ENCODE results near the gene ZNF738. TPM values are rescaled to one million over a fixed set of nuclear protein-coding genes. Genes with fewer than 3 reads are reported as not detected.

The ZNF738 gene
- total and polyA plus RNA-seq, 2 donors (not counting 3 experiments of a cell fraction or from before 2014, with no cell fraction given) = 10.1 to 14.8 TPM

GRCh38 chr19:21352830-21353229, 6.0 kb upstream of the ZNF738 start:
- no peak for TF ChIP-seq JUN (IDR thresholded peaks at IDR 0.05; ENCODE audit: borderline replicate concordance, insufficient read depth, insufficient read length, low read depth)
- Histone ChIP-seq H3K9me3 (replicated peaks; ENCODE audit: control insufficient read depth, insufficient read depth, low read length) (no peaks in the 10 kb centered on the region), H3K9me1 (replicated peaks; ENCODE audit: control insufficient read depth, extremely low read depth, insufficient read depth, low read length) (no peaks in the 10 kb centered on the region), H3K4me2 (ENCODE audit: insufficient read depth, low read length) (no peak overlapping the region), H4K20me1 (replicated peaks; ENCODE audit: control insufficient read depth, extremely low read depth, insufficient read depth, low read length) (no peaks in the 10 kb centered on the region), H3K9ac (replicated peaks; ENCODE audit: extremely low read depth, insufficient read depth, low read length) (no peak overlapping the region), H2AFZ (ENCODE audit: low read depth, low read length) (no peak overlapping the region), H3K36me3 (ENCODE audit: control insufficient read depth in 2 of 2, extremely low read depth in 1 of 2, insufficient read depth in 2 of 2, low read length in 2 of 2) (no peaks in the 10 kb centered on the region), H3K27ac (ENCODE audit: insufficient read depth, low read depth, low read length) (no peak overlapping the region), H3K4me1 (ENCODE audit: control insufficient read depth, extremely low read depth, insufficient read depth, low read length) (no peaks in the 10 kb centered on the region), H3K79me2 (ENCODE audit: control insufficient read depth, insufficient read depth, low read length) (no peaks in the 10 kb centered on the region), H3K4me3 (replicated peaks in 1 of 3; ENCODE audit: insufficient read depth in 1 of 3, low read depth in 1 of 3, low read length in 3 of 3) (no peak overlapping the region), H3K27me3 (ENCODE audit: control insufficient read depth in 2 of 2, insufficient read depth in 2 of 2, low read length in 2 of 2) (no peaks in the 10 kb centered on the region)
- POLR2A ChIA-PET = no interaction called here
- intact Hi-C loops (cut with micrococcal nuclease) = no loop called here
- DNase-seq (ENCODE audit: low read depth, low spot score) (no peak), FAIRE-seq (no peak)
- dilution Hi-C loops (cut with MboI; ENCODE audit: extremely low pct_ligation_motif_present, low sequenced_read_pairs) = no loop called here
- no TSS peak for BruUV-seq (replicated peaks)
- CTCF ChIA-PET = no interaction called here

- TF ChIP-seq FOS (IDR thresholded peaks at IDR 0.05; ENCODE audit: borderline replicate concordance, insufficient read depth, low read length) = no peak
- TF ChIP-seq EZH2 (IDR thresholded peaks at IDR 0.05; ENCODE audit: borderline replicate concordance, low read depth, low read length, severe bottlenecking) = no peak
- TF ChIP-seq CTCF (IDR thresholded peaks at IDR 0.05; ENCODE audit: extremely low read depth in 1 of 2, insufficient read depth in 1 of 2, low read depth in 1 of 2, low read length in 2 of 2) = no peak
- TF ChIP-seq MYC (IDR thresholded peaks at IDR 0.05; ENCODE audit: low read depth, low read length) = no peak
- no peak for TF ChIP-seq POLR2AphosphoS5 (IDR thresholded peaks at IDR 0.05; ENCODE audit: insufficient read depth, low read depth, low read length)
- TF ChIP-seq GATA2 (IDR thresholded peaks at IDR 0.05; ENCODE audit: insufficient read depth, insufficient read length, low read depth, low read length) = no peak
- H4K20me1 ChIP-seq (replicated peaks; ENCODE audit: control insufficient read depth, extremely low read depth, insufficient read depth, low read length) = no peaks in the 10 kb centered on the region
- H3K4me2 ChIP-seq (ENCODE audit: insufficient read depth, low read length) = no peak overlapping the region
- no peaks in the 10 kb centered on the region for H3K9me3 ChIP-seq (replicated peaks; ENCODE audit: control insufficient read depth, insufficient read depth, low read length)
- H3K79me2 ChIP-seq (ENCODE audit: control insufficient read depth, insufficient read depth, low read length) = peaks cover 10% of the 10 kb centered on the region
- DNase-seq (ENCODE audit: low read depth, low spot score) = no peak
- CTCF ChIA-PET = no interaction called here
- BruUV-seq (replicated peaks) = no TSS peak
- no peaks in the 10 kb centered on the region for H3K27me3 ChIP-seq (ENCODE audit: control insufficient read depth in 2 of 2, insufficient read depth in 2 of 2, low read length in 2 of 2)
- dilution Hi-C loops (cut with MboI; ENCODE audit: extremely low pct_ligation_motif_present, low sequenced_read_pairs) (no loop called here), intact Hi-C loops (cut with micrococcal nuclease) (no loop called here)
- no peak overlapping the region for H3K9ac ChIP-seq (replicated peaks; ENCODE audit: extremely low read depth, insufficient read depth, low read length)
- peak; percentile 40 for FAIRE-seq
- H2AFZ ChIP-seq (ENCODE audit: low read depth, low read length) = no peak overlapping the region
- H3K4me1 ChIP-seq (ENCODE audit: control insufficient read depth, extremely low read depth, insufficient read depth, low read length) = no peaks in the 10 kb centered on the region
- H3K4me3 ChIP-seq (replicated peaks in 1 of 3; ENCODE audit: insufficient read depth in 1 of 3, low read depth in 1 of 3, low read length in 3 of 3) = no peak overlapping the region
- POLR2A ChIA-PET = no interaction called here
- no peaks in the 10 kb centered on the region for H3K9me1 ChIP-seq (replicated peaks; ENCODE audit: control insufficient read depth, extremely low read depth, insufficient read depth, low read length)
- no peak overlapping the region for H3K27ac ChIP-seq (ENCODE audit: insufficient read depth, low read depth, low read length)
- peaks cover 0 to 6% of the 10 kb centered on the region in 2 experiments for H3K36me3 ChIP-seq (ENCODE audit: control insufficient read depth in 2 of 2, extremely low read depth in 1 of 2, insufficient read depth in 2 of 2, low read length in 2 of 2)
Observed at GRCh38 chr19:21362291-21362690, 3.5 kb downstream of the ZNF738 start.
